Measurements from ENCODE around the gene ATP6V1G2.
"Not testable (repeated sequence)": the region's sequence is repeated elsewhere in the genome, so short reads cannot be mapped to it uniquely, and the experiment has no call there.

ATP6V1G2 gene

GRCh38 chr6:31513456-31514165 is 32.8 kb downstream of the ATP6V1G2 start:
- in situ Hi-C loops (cut with MboI; ENCODE audit: low pct_unique_long_range_greater_than_20kb, low sequenced_read_pairs, unreplicated experiment) = no loop called here

GRCh38 chr6:31510007-31510406 is 36.4 kb downstream of the ATP6V1G2 start:
- no peak for DNase-seq (ENCODE audit: low spot score)
- TF ChIP-seq CTCF (IDR thresholded peaks at IDR 0.05; ENCODE audit: extremely low read depth, insufficient read depth, missing control alignments) = no peak
- in situ Hi-C loops (cut with MboI; ENCODE audit: low pct_unique_long_range_greater_than_20kb, low sequenced_read_pairs, unreplicated experiment) = no loop called here

More at GRCh38 chr6:31513456-31514165, 32.8 kb downstream of the ATP6V1G2 start:
- no peak for DNase-seq (ENCODE audit: low spot score)
- no peak for TF ChIP-seq CTCF (IDR thresholded peaks at IDR 0.05; ENCODE audit: extremely low read depth, insufficient read depth, missing control alignments)

- in situ Hi-C loops (cut with MboI; ENCODE audit: low pct_unique_long_range_greater_than_20kb, low sequenced_read_pairs, unreplicated experiment); DNase-seq (ENCODE audit: low spot score): not testable (repeated sequence)
These were observed 37.4 kb downstream of the ATP6V1G2 start for GRCh38 chr6:31509036-31509435.

- in situ Hi-C loops (cut with MboI; ENCODE audit: low pct_unique_long_range_greater_than_20kb, low sequenced_read_pairs, unreplicated experiment) = no loop called here
- TF ChIP-seq CTCF (IDR thresholded peaks at IDR 0.05; ENCODE audit: extremely low read depth, insufficient read depth, missing control alignments) = no peak
These were observed 43.8 kb downstream of the ATP6V1G2 start for GRCh38 chr6:31502586-31502985.

GRCh38 chr6:31499648-31500047 is 46.8 kb downstream of the ATP6V1G2 start:
- in situ Hi-C loops (cut with MboI; ENCODE audit: low pct_unique_long_range_greater_than_20kb, low sequenced_read_pairs, unreplicated experiment); DNase-seq (ENCODE audit: low spot score): not testable (repeated sequence)

More at GRCh38 chr6:31502586-31502985, 43.8 kb downstream of the ATP6V1G2 start:
- DNase-seq (ENCODE audit: low spot score) = no peak

- in situ Hi-C loops (cut with MboI; ENCODE audit: low pct_unique_long_range_greater_than_20kb, low sequenced_read_pairs, unreplicated experiment) = no loop called here
- no peak for TF ChIP-seq CTCF (IDR thresholded peaks at IDR 0.05; ENCODE audit: extremely low read depth, insufficient read depth, missing control alignments)
- no peak for DNase-seq (ENCODE audit: low spot score)
These were observed 47.7 kb downstream of the ATP6V1G2 start for GRCh38 chr6:31498748-31499147.

- DNase-seq (ENCODE audit: low spot score) = peak; percentile 91
- in situ Hi-C loops (cut with MboI; ENCODE audit: low pct_unique_long_range_greater_than_20kb, low sequenced_read_pairs, unreplicated experiment) = no loop called here
- no peak for TF ChIP-seq CTCF (IDR thresholded peaks at IDR 0.05; ENCODE audit: extremely low read depth, insufficient read depth, missing control alignments)
These were observed 48.6 kb downstream of the ATP6V1G2 start, which contains the start of gene MICB for GRCh38 chr6:31497531-31498476. Gene MICB, plus strand, starts transcription at chr6:31498145. Its CDS starts 49 bp downstream, at chr6:31498194.

- in situ Hi-C loops (cut with MboI; ENCODE audit: low pct_unique_long_range_greater_than_20kb, low sequenced_read_pairs, unreplicated experiment); DNase-seq (ENCODE audit: low spot score): not testable (repeated sequence)
These were observed 49.6 kb downstream of the ATP6V1G2 start for GRCh38 chr6:31496826-31497225.

Measured in GM13977 (cell line).